CD4-positive, alpha-beta T cell treated with Interleukin-6 for 4 hours (primary cell): Measurements from ENCODE around the gene GTF2H3.
"Not testable (repeated sequence)": the region's sequence is repeated elsewhere in the genome, so short reads cannot be mapped to it uniquely, and the experiment has no call there.

Experiments
- DNase-seq: peaks from one replicate; pipeline ENCODE4 v3.0.0-alpha.2; 2020; ENCODE audit warnings: mixed read lengths

The GTF2H3 gene

GRCh38 chr12:123633379-123634141, at the start of gene GTF2H3, which contains the start of gene EIF2B1:
GTF2H3 (plus strand) TSS chr12:123633829; CDS start chr12:123633860, 31 bp downstream.
EIF2B1 (minus strand) TSS chr12:123633686; CDS start chr12:123633557, 129 bp downstream.
- peak; percentile 96 for DNase-seq

DNA sequence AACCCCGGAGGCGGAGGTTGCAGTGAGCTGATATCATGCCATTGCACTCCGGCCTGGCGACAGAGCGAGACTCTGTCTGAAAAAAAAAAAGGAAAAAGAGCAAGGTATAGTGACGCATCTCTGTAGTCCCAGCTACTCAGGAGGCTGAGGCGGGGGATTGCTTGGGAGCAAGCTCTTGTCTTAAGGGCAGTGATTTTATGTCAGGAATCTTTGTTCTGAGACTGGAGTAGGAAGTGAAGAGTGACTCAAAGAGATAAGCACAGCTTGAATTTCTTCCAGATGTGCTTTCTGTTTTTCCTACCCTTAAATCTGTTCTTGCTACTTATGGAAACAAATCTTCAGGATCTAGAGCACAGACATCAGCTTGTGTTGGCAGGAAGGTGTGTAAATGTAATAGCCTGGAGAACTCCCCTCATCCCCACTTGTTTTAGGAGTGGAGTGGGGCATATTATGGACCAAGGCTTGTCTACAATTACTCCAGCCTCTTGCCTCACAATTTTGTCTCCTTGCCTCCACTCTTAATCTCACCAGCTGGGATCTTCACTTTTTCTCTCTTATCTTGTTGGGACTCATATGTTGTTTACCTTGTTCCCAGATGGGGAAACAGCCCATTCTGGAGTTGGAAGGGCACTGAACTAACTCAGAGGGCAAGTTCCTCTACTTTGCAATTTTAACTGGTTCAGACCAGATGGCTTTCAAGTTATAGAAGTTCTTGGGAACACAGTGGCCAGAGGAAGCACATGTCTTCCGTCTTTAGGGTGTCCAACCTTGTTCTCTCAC, 41.7 kb upstream of the GTF2H3 start:
- no peak for DNase-seq

GRCh38 chr12:123595729-123596128, 37.9 kb upstream of the GTF2H3 start:
- no peak for DNase-seq

DNA sequence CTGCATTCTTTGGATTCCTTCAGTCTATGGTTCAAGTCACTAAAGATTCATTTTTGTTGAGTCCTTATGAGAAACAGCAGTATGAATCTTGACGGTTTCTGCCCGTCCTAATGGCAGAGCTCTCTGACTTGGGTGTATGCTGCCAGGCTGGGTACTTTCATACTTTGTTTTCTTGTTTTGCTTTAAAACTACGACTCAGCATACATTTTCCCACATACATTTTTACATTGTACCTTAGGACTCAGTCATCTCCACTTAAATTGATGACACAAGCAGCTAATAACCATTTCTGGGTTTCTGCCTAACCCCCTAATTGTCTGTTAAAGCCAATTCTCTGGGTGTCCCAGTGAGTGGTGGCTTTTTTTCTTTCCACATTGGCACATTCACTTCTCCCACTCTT, 36.5 kb upstream of the GTF2H3 start:
- no peak for DNase-seq

GRCh38 chr12:123598522-123598921, 35.1 kb upstream of the GTF2H3 start:
- DNase-seq, result no peak

GRCh38 chr12:123599310-123599709, 34.3 kb upstream of the GTF2H3 start:
- no peak for DNase-seq

- no peak for DNase-seq
These were observed 33.9 kb upstream of the GTF2H3 start for GRCh38 chr12:123599721-123600120.

- DNase-seq, result peak; percentile 86
These were observed 31.8 kb upstream of the GTF2H3 start, which contains the start of gene DDX55 for GRCh38 chr12:123601602-123602489. DDX55 (plus strand) TSS chr12:123602099; CDS start chr12:123602149, 50 bp downstream.

DNA sequence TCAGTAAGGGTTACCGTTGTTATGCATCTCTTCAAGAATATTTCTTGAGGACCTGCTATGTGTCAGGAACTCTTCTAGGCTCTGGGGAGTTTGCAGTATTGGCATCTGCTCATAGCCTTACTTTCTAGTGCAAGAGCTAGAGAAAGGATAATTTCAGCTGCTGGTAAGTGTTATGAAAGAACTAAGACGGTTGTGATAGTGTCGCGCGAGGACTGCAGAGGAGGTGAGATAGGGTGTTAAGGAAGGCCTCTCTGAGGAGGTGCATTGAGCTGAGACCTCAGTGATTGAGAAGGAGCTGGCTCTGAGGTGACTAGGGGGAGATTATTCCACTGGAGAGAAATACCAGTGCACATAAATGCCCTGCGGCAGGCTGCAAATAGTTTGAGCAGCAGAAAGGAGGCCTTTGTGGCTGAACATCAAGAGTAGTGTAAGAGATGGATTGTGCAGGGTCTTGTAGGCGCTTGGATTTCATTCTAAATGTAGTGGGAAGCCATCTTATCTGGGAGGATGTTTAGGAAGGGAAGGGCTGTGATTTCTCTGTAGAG, 30.9 kb upstream of the GTF2H3 start:
- DNase-seq, result no peak

DNA sequence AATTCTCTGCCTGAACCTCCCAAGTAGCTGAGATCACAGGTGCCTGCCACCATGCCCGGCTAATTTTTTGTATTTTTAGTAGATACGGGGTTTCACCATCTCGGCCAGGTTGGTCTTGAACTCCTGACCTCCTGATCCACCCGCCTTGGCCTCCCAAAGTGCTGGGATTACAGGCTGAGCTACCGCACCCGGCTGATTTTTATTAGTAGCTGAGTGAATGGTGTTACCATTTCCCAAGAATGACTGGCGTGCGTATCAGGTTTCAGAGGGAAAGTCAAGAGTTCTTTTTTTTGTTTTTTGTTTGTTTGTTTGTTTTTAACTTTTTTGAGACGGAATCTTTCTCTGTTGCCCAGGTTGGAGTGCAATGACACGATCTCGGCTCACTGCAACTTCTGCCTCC, 30.1 kb upstream of the GTF2H3 start:
- DNase-seq, result not testable (repeated sequence)

- DNase-seq, result no peak
These were observed 25.9 kb upstream of the GTF2H3 start for GRCh38 chr12:123607756-123608155.

DNA sequence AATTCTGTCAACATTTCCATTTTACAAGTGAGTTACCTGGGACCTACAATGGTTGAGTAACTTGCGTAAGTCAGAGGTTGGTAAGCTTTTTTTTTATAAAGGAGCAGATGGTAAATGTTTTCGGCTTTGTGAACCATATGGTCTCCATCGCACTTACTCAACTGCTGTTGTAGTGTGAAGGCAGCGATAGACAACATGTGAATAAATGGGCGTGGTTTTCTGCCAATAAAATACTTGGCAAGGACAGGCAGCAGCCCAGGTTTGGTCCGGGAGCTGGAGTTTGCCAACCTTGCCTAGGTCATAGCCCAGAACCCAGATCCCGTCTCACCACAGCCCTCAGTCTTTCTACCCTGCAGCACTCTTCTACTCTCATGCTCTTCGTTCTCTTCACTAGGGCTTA, 25.4 kb upstream of the GTF2H3 start:
- DNase-seq, result no peak

DNA sequence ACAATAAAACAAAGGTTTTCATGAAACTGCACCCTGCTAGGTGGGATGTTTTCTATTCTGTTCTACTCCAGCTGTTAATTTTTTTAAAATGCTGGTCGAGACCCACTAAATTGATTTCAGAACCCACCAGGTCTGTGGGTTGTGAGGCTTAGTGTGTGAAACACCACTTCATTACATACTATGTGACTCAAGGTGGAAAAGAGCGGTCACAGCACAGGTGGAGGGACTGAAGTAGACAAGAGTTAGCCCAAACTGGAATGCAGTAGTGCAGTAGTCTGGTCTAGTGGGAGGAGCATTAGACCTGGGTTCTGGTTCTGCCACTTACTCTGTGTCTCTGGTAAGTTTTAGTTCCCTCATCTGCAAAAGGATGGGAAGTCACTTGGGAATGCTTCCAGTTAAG, 19.5 kb upstream of the GTF2H3 start:
- no peak for DNase-seq

- no peak for DNase-seq
These were observed 19.1 kb upstream of the GTF2H3 start for GRCh38 chr12:123614531-123614930.

DNA sequence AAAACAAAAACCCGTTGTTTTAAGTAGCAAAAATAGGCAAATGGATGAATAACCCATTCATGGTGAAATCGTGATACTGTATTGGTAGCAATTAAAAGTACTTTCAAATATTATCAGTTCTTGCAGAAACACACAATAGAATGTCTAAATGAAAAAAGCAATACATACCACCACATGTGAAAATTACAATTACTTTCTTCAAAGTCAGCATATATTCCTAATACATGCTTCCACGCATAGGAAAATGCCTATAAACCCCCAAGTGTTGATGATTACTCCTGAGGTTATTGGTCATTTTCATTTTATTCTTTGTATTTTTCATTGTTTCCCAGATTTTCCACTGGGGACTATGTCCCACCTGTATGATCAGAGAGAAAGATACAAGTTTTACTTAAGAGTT, 16.5 kb upstream of the GTF2H3 start:
- DNase-seq, result no peak

- no peak for DNase-seq
These were observed 16.0 kb upstream of the GTF2H3 start for GRCh38 chr12:123617580-123617979.

- no peak for DNase-seq
These were observed 12.5 kb upstream of the GTF2H3 start for GRCh38 chr12:123621101-123621500.

DNA sequence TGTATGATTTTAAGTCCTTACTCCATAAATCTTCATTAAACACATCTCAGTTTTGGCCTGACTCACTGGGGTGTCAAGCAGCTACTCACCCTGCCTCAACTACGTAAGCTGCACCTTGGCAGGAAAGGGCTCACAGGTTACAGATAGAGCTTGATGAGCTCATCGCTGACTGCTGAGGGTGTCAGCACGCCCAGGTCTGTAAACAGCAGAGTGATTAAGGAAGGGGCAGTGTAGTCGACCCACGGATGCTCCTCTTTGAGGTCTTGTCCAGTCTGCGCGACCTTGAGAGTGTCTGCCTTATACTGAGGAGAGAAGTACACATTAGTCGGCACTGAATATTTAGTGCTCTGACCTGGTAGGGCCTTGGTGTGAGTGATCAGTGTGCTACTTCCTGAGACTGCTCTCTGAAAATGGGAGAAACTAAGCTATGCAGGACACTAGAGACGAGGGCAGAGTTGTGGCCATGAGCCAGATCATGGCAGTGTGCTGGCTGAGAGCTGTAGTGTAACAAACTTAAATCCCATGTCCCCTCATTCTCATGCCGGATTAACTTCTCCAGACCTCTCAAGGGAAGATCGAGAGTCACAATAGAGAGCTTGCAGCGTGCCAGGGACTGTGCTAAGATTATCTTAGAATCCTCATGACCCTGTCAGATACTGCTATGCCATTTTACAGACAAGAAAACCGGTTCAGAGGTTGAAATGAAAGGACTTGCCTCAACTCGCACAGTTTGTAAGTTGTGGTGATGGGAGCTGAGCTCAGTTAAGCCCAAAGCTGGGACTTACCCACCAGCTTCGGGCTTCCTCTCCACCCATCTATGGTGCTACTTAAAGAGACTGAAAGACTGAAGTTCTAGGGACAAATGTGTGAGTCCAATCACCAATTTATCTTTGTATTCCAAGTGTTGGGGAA, 11.8 kb upstream of the GTF2H3 start:
- DNase-seq, result no peak

- no peak for DNase-seq
These were observed 523 bp downstream of the GTF2H3 start for GRCh38 chr12:123634142-123634561.

DNA sequence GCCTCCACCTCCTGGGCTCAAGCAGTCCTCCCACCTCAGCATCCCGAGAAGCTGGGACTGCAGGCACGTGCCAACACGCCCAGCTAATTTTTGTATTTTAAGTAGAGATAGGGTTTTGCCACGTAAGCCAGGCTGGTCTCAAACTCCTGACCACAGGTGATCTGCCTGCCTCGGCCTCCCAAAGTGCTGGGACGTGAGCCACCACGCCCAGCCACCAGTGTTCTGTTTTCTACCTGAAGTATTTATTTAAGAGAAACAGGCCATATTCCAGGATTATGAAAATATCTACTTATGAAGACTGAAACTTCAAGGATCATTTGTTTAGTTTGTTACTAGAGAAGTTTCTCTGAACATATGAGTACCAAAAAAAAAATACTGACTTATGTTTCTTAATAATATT, 10.3 kb downstream of the GTF2H3 start:
- no peak for DNase-seq

- no peak for DNase-seq
These were observed 11.8 kb downstream of the GTF2H3 start for GRCh38 chr12:123645380-123645779.

DNA sequence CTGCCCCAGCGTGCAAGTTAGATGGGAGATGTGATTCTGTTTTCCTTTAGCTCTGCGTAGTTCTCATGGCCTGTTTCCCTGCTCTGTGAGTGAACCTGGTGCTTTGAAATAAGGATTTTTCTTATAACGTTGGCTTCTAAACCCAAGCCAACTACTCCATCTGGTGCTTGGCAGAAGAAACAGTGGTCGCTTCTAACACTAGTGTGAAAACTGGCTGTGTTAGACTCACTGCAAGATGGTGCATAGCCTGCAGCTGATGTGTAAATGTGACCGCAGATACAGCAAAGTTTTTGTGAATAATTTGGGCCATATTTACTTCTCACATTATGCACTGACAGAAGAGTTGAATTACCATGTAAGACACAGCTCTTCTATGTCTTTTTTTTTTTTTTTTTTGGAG, 12.2 kb downstream of the GTF2H3 start:
- DNase-seq, result no peak
